ENCODE measurements around the gene RNF25. TPM values are rescaled to one million over a fixed set of nuclear protein-coding genes. Genes with fewer than 3 reads are reported as not detected.

Gene RNF25
- total RNA-seq, 1 donor from 2014 or later = 20.2 TPM

- Histone ChIP-seq H3K27ac (no peak overlapping the region), H3K4me3 (no peak overlapping the region), H3K36me3 (peaks cover 70% of the 10 kb centered on the region), H3K27me3 (no peaks in the 10 kb centered on the region), H3K4me1 (no peaks in the 10 kb centered on the region), H3K9me3 (no peaks in the 10 kb centered on the region)
- DNase-seq (no peak), ATAC-seq (no peak)
- TF ChIP-seq, protein P1, sequence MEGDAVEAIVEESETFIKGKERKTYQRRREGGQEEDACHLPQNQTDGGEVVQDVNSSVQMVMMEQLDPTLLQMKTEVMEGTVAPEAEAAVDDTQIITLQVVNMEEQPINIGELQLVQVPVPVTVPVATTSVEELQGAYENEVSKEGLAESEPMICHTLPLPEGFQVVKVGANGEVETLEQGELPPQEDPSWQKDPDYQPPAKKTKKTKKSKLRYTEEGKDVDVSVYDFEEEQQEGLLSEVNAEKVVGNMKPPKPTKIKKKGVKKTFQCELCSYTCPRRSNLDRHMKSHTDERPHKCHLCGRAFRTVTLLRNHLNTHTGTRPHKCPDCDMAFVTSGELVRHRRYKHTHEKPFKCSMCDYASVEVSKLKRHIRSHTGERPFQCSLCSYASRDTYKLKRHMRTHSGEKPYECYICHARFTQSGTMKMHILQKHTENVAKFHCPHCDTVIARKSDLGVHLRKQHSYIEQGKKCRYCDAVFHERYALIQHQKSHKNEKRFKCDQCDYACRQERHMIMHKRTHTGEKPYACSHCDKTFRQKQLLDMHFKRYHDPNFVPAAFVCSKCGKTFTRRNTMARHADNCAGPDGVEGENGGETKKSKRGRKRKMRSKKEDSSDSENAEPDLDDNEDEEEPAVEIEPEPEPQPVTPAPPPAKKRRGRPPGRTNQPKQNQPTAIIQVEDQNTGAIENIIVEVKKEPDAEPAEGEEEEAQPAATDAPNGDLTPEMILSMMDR (IDR thresholded peaks at IDR 0.05) = no peak
- intact Hi-C loops (cut with DNase I) = no loop called here
These were observed 36.1 kb downstream of the RNF25 start for GRCh38 chr2:218635719-218636118.

DNA sequence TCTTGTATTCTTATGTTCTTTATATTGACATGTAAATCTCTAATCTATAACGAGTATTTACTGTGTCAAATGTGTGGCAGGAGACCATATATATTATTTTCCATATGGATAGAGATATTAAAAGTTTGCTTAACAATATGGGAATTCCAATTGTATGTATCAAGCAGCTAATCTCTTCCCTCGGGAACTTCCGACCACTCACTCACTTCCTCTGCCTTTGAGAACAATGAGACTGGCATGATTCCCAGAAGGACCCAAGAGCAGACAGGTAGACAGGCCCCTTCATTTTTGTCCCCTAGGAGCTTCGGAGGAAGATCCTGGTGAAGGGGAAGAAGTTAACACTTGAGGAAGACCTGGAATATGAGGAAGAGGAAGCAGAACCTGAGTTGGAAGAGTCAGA, 40.0 kb downstream of the RNF25 start:
- H3K4me3 ChIP-seq = no peak overlapping the region
- H3K27ac ChIP-seq = no peak overlapping the region
- intact Hi-C loops (cut with DNase I) = no loop called here
- H3K9me3 ChIP-seq = no peaks in the 10 kb centered on the region
- H3K27me3 ChIP-seq = no peaks in the 10 kb centered on the region
- H3K4me1 ChIP-seq = no peaks in the 10 kb centered on the region
- DNase-seq (no peak), ATAC-seq (no peak)
- TF ChIP-seq, protein P1 (IDR thresholded peaks at IDR 0.05) = no peak
- peaks cover 33% of the 10 kb centered on the region for H3K36me3 ChIP-seq

GRCh38 chr2:218627939-218628338, 43.9 kb downstream of the RNF25 start:
- TF ChIP-seq, protein P1 (IDR thresholded peaks at IDR 0.05) = no peak
- ATAC-seq (no peak), DNase-seq (no peak)
- no peaks in the 10 kb centered on the region for H3K9me3 ChIP-seq
- no peak overlapping the region for H3K27ac ChIP-seq
- H3K36me3 ChIP-seq = no peaks in the 10 kb centered on the region
- no peak overlapping the region for H3K4me3 ChIP-seq
- intact Hi-C loops (cut with DNase I) = no loop called here
- no peaks in the 10 kb centered on the region for H3K4me1 ChIP-seq
- no peaks in the 10 kb centered on the region for H3K27me3 ChIP-seq

DNA sequence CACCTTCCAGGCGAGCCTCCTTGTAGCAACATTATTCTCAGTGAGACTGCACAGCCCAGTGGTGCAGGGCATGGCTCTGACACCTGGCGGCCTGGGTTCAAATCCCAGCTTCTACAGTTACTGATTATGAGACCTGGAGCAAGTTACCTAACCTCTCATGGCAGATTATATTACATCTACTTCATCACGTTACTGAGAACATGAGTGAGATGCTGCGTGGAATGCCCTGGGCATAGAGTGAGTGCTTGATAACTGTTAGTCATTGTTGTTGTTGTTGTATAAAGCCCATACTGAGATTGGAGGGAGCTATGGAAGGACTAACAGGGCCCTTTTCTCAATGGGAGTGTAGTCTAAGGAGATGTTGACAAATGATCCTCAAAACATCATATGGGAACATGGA, 45.4 kb downstream of the RNF25 start:
- DNase-seq (no peak), ATAC-seq (no peak)
- no peaks in the 10 kb centered on the region for H3K4me1 ChIP-seq
- TF ChIP-seq, protein P1 (IDR thresholded peaks at IDR 0.05) = no peak
- H3K36me3 ChIP-seq = no peaks in the 10 kb centered on the region
- H3K27me3 ChIP-seq = no peaks in the 10 kb centered on the region
- no peak overlapping the region for H3K4me3 ChIP-seq
- intact Hi-C loops (cut with DNase I) = no loop called here
- H3K27ac ChIP-seq = no peak overlapping the region
- H3K9me3 ChIP-seq = no peaks in the 10 kb centered on the region

- Histone ChIP-seq H3K4me3 (no peak overlapping the region), H3K36me3 (no peaks in the 10 kb centered on the region), H3K4me1 (no peaks in the 10 kb centered on the region), H3K9me3 (no peaks in the 10 kb centered on the region), H3K27ac (no peak overlapping the region), H3K27me3 (no peaks in the 10 kb centered on the region)
- intact Hi-C loops (cut with DNase I) = no loop called here
- TF ChIP-seq, protein P1 (IDR thresholded peaks at IDR 0.05) = no peak
- no peak for DNase-seq
- ATAC-seq = no peak
These were observed 48.5 kb downstream of the RNF25 start for GRCh38 chr2:218623366-218623705.

DNA sequence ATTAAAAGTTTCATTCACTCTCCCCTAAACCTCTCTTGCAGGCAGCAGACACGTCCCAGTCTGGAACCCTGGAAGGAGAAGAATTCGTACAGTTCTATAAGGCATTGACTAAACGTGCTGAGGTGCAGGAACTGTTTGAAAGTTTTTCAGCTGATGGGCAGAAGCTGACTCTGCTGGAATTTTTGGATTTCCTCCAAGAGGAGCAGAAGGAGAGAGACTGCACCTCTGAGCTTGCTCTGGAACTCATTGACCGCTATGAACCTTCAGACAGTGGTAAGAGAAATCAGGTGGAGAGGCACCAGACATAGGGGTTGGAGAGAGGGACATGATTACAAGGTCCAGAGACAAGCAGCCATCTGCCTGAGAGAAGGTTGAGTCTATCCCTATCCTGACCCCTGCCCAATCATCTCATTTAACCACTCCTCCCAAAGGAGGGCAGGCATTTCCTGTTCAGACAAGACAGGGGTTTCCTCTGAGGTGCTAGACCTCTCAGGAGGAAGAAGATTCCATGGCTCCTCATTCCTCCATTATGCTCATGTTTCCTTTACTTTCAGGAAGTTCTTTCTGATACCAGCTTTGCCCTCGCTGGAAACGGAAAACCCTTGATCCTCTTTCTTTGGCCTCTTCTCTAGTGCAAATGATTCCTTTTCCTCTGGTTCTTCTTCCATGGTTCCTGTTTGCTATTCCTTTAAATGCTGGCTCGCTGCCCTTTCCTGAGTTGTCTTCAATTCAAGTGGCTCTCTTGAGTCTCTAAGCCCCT, 49.0 kb downstream of the RNF25 start:
- Histone ChIP-seq H3K4me1 (no peaks in the 10 kb centered on the region), H3K36me3 (no peaks in the 10 kb centered on the region), H3K27me3 (no peaks in the 10 kb centered on the region), H3K27ac (no peak overlapping the region), H3K9me3 (no peaks in the 10 kb centered on the region), H3K4me3 (no peak overlapping the region)
- ATAC-seq = no peak
- DNase-seq = no peak
- intact Hi-C loops (cut with DNase I) = no loop called here
- TF ChIP-seq, protein P1 (IDR thresholded peaks at IDR 0.05) = no peak

Measured in upper lobe of right lung (tissue), 1 donor.